ENCODE data around the gene AFAP1L2. TPM values are rescaled to one million over a fixed set of nuclear protein-coding genes. Genes with fewer than 3 reads are reported as not detected.
A peak's percentile ranks its signal among the peaks of the same experiment; 100 is the strongest.

AFAP1L2 gene
- total and polyA plus RNA-seq, 2 donors (not counting 1 experiment from before 2014, with no cell fraction given) = 4.7 to 4.9 TPM

DNA sequence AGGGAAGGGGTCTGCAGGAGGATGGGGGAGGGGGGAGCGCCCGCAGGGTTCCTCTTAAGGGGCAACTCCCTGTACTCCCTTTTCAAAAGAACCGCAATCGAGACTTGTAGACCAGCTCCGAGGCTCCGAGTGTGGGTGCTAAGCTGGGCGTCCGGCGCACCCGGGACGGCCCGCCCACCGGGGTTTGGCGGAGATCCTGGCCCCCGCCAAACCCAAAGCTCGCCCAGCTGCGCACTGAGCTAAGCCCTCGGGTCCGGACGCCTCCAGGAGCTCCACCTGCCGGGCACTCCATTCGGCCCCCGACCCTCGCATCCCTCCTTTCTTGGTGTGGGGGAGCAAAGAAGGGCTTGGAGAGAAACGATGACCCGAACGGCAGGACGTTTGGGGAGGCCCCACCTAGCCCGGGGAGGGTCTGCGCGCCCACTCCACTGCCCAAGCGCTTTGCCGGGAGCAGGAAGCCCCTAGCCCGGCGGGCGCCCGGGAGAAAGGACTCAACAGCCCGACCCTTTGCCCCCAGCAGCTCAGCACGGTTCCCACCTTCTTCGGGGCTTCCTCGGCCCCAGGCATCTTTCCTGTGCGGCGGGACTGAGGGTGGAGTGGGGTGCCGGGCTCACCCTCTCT, 651 bp downstream of the AFAP1L2 start:
- Mint-ChIP-seq H3K27ac (no peak overlapping the region), H3K4me1 (peaks cover 15% of the 10 kb centered on the region), H3K4me3 (no peak overlapping the region), H3K9me3 (ENCODE audit: insufficient read depth) (no peaks in the 10 kb centered on the region), H3K27me3 (peaks cover 65% of the 10 kb centered on the region)
- no peak for TF ChIP-seq EZH2 (IDR thresholded peaks at IDR 0.05; ENCODE audit: borderline replicate concordance, insufficient read depth, low read depth, low read length, poor library complexity, severe bottlenecking)
- TF ChIP-seq, protein P1, sequence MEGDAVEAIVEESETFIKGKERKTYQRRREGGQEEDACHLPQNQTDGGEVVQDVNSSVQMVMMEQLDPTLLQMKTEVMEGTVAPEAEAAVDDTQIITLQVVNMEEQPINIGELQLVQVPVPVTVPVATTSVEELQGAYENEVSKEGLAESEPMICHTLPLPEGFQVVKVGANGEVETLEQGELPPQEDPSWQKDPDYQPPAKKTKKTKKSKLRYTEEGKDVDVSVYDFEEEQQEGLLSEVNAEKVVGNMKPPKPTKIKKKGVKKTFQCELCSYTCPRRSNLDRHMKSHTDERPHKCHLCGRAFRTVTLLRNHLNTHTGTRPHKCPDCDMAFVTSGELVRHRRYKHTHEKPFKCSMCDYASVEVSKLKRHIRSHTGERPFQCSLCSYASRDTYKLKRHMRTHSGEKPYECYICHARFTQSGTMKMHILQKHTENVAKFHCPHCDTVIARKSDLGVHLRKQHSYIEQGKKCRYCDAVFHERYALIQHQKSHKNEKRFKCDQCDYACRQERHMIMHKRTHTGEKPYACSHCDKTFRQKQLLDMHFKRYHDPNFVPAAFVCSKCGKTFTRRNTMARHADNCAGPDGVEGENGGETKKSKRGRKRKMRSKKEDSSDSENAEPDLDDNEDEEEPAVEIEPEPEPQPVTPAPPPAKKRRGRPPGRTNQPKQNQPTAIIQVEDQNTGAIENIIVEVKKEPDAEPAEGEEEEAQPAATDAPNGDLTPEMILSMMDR (IDR thresholded peaks at IDR 0.05) = no peak
- POLR2A ChIA-PET = no interaction called here
- ATAC-seq (ENCODE audit: low read depth) (no peak), DNase-seq (no peak)
- peak overlapping the region; percentile 50 for H3K4me2 ChIP-seq (replicated peaks; ENCODE audit: low read depth, low read length, poor library complexity, severe bottlenecking)
- intact Hi-C loops (cut with micrococcal nuclease) = no loop called here
- H3K4me1 ChIP-seq (ENCODE audit: control insufficient read depth in 2 of 2, insufficient read depth in 2 of 2, low read length in 2 of 2) = peaks cover 12 to 15% of the 10 kb centered on the region in 2 donors
- CTCF ChIA-PET = no interaction called here
- no peaks in the 10 kb centered on the region for H3K79me2 ChIP-seq (ENCODE audit: control insufficient read depth, insufficient read depth, low read length)
- H3K27ac ChIP-seq (ENCODE audit: low read length in 2 of 2) = no peak overlapping the region
- H3K9me3 ChIP-seq (ENCODE audit: control extremely low read depth in 1 of 3, control insufficient read depth in 2 of 3, insufficient read depth in 1 of 3, low read length in 2 of 3) = peaks cover 0 to 10% (median 0%) of the 10 kb centered on the region in 3 donors
- H3K27me3 ChIP-seq (replicated peaks in 1 of 4; ENCODE audit: control extremely low read depth in 1 of 4, control insufficient read depth in 3 of 4, insufficient read depth in 4 of 4, low read length in 3 of 4) = peaks cover 0 to 51% (median 17%) of the 10 kb centered on the region in 4 experiments
- H3K9ac ChIP-seq (ENCODE audit: low read length) = no peak overlapping the region
- no peak overlapping the region for H3K4me3 ChIP-seq (ENCODE audit: control extremely low read depth in 1 of 5, extremely low read depth in 1 of 5, insufficient read depth in 1 of 5, low read depth in 2 of 5, low read length in 4 of 5)
- H3K36me3 ChIP-seq (replicated peaks in 1 of 2; ENCODE audit: control extremely low read depth in 1 of 2, control insufficient read depth in 1 of 2, extremely low read depth in 1 of 2, insufficient read depth in 2 of 2, low read length in 1 of 2) = no peaks in the 10 kb centered on the region
- 2% methylated on average over 38 of the region's 44 CpGs for WGBS (ENCODE audit: insufficient coverage)
- no peak overlapping the region for H2AFZ ChIP-seq (ENCODE audit: insufficient read depth, low read depth, low read length, poor library complexity, severe bottlenecking)
- no peaks in the 10 kb centered on the region for H4K20me1 ChIP-seq (ENCODE audit: control insufficient read depth, insufficient read depth, low read length, poor library complexity, severe bottlenecking)

DNA sequence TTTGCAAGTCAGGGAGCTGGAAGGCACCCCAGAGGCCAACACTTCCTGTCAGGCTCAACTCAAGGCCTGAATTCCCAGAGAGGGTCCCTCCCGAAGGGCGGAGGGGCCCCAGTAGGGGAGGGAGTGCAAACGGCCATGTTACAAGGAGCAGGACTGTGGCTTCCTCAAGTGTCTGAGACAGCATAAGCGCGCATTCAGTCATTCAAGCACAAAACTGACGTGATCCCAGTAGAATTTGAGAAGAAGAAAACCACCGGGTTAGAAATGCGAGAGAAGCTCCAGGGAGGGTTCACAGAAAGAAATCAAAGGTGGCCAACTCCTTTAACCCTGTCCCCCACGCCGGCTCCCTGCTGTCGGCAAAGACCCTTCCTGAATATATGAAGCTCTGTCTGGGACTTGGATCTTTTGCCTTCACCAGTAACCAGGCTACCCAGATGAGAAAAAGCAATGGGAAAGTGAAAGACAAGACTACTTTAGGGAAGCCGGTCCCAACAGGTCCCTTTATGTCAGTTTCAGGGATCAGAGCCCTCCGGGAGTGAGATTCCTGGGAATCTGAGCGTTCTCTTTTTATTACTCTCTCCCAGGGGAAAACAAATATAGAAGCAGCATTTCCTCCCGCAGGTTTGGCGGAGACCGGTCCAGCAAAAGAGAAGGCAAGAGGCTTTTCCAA, 1.3 kb downstream of the AFAP1L2 start:
- H4K20me1 ChIP-seq (ENCODE audit: control insufficient read depth, insufficient read depth, low read length, poor library complexity, severe bottlenecking) = no peaks in the 10 kb centered on the region
- intact Hi-C loops (cut with micrococcal nuclease) = no loop called here
- peaks cover 12 to 15% of the 10 kb centered on the region in 2 donors for H3K4me1 ChIP-seq (ENCODE audit: control insufficient read depth in 2 of 2, insufficient read depth in 2 of 2, low read length in 2 of 2)
- Mint-ChIP-seq H3K4me1 (peaks cover 15% of the 10 kb centered on the region), H3K27me3 (peaks cover 68% of the 10 kb centered on the region), H3K9me3 (ENCODE audit: insufficient read depth) (no peaks in the 10 kb centered on the region), H3K4me3 (peak overlapping the region; percentile 49), H3K27ac (no peak overlapping the region)
- no peaks in the 10 kb centered on the region for H3K79me2 ChIP-seq (ENCODE audit: control insufficient read depth, insufficient read depth, low read length)
- H3K27ac ChIP-seq (ENCODE audit: low read length in 2 of 2) = no peak overlapping the region
- H3K9ac ChIP-seq (ENCODE audit: low read length) = no peak overlapping the region
- H3K27me3 ChIP-seq (replicated peaks in 1 of 4; ENCODE audit: control extremely low read depth in 1 of 4, control insufficient read depth in 3 of 4, insufficient read depth in 4 of 4, low read length in 3 of 4) = peaks cover 0 to 54% (median 19%) of the 10 kb centered on the region in 4 experiments
- ATAC-seq (ENCODE audit: low read depth) (no peak), DNase-seq (no peak)
- WGBS (ENCODE audit: insufficient coverage) = 3% methylated on average over 12 of the region's 17 CpGs
- TF ChIP-seq, protein P1 (IDR thresholded peaks at IDR 0.05) = no peak
- no peak for TF ChIP-seq EZH2 (IDR thresholded peaks at IDR 0.05; ENCODE audit: borderline replicate concordance, insufficient read depth, low read depth, low read length, poor library complexity, severe bottlenecking)
- ChIA-PET POLR2A (no interaction called here), CTCF (no interaction called here)
- H3K4me3 ChIP-seq (ENCODE audit: control extremely low read depth in 1 of 5, extremely low read depth in 1 of 5, insufficient read depth in 1 of 5, low read depth in 2 of 5, low read length in 4 of 5) = no peak overlapping the region
- H2AFZ ChIP-seq (ENCODE audit: insufficient read depth, low read depth, low read length, poor library complexity, severe bottlenecking) = peak overlapping the region; percentile 22
- peaks cover 0 to 10% (median 0%) of the 10 kb centered on the region in 3 donors for H3K9me3 ChIP-seq (ENCODE audit: control extremely low read depth in 1 of 3, control insufficient read depth in 2 of 3, insufficient read depth in 1 of 3, low read length in 2 of 3)
- H3K36me3 ChIP-seq (replicated peaks in 1 of 2; ENCODE audit: control extremely low read depth in 1 of 2, control insufficient read depth in 1 of 2, extremely low read depth in 1 of 2, insufficient read depth in 2 of 2, low read length in 1 of 2) = no peaks in the 10 kb centered on the region
- H3K4me2 ChIP-seq (replicated peaks; ENCODE audit: low read depth, low read length, poor library complexity, severe bottlenecking) = peak overlapping the region; percentile 50
